ENCODE data around the gene RAB7A.
"Not testable (repeated sequence)": the region's sequence is repeated elsewhere in the genome, so short reads cannot be mapped to it uniquely, and the experiment has no call there.

RAB7A gene

DNA sequence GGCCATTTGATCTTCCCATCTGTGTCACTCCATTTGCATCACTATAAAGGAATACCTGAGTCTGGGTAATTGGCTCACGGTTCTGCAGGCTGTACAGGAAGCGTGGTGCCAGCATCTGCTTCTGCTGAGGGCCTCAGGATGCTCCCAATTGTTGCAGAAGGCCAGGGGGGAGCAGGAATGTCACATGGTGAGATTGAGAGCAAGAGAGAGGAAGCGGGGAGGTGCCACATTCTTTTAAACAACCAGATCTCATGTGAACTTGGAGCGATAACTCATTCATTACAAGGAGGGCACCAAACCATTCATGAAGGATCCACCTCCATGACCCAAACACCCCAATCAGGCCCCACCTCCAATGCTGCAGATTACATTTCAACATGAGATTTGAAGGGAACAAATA, 13.1 kb upstream of the RAB7A start:
- no peak for DNase-seq

DNA sequence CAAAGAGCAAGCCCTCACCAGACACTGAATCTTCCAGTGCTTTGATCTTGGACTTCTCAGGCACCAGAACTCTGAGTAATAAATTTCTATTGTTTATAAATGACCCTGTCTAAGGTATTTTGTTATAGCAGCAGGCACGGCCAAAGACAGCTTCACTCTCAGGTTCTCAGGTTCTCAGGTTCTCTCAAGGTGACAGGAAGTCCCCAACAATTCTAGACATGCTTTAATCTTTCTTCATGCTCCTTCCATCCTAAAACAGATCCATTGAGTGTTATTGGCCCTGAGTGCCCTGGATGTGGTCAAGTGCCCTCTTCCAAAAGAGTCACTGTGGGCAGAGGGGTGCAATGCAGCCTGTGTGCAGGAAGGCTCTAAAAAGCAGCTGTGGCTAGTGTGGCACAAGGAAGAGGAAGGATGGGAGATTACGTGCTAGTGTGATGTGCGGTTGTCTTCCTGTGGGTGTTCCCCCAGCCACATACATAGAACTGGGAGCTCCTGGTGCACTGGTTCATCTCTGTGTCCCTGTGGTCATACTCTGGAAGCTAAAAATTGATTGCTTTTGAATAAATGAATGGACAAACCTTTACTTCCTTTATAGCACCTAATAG, 11.0 kb upstream of the RAB7A start:
- DNase-seq = no peak

DNA sequence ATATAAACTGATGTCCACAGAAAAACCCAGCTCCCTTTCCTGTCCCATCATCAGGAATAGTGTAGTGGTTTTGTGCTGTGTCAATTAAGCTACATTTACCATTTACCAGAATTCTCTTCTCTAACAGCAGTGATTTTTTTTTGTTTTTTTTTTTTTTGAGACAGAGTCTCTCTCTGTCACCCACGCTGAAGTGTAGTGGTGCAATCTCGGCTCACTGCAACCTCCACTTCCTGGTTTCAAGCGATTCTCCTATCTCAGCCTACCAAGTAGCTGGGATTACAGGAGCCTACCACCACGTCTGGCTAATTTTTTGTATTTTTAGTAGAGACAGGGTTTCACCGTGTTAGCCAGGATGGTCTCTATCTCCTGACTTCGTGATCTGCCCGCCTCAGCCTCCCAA, 7.1 kb upstream of the RAB7A start:
- DNase-seq = not testable (repeated sequence)

DNA sequence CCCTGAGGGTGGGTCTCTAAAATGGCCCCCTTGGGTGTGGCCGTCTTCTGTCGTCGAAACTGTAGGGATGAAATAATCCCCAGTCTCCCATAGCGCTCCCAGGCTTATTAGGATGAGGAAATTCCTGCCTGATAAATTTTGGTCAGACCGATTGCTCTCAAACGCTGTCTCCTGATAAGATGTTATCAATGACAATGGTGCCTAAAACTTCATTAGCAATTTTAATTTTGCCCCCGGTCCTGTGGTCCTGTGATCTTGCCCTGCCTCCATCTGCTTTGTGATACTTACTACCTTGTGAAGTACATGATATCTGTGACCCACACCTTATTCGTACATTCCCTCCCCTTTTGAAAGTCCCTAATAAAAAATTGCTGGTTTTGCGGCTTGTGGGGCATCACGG, 5.1 kb upstream of the RAB7A start:
- no peak for DNase-seq

DNA sequence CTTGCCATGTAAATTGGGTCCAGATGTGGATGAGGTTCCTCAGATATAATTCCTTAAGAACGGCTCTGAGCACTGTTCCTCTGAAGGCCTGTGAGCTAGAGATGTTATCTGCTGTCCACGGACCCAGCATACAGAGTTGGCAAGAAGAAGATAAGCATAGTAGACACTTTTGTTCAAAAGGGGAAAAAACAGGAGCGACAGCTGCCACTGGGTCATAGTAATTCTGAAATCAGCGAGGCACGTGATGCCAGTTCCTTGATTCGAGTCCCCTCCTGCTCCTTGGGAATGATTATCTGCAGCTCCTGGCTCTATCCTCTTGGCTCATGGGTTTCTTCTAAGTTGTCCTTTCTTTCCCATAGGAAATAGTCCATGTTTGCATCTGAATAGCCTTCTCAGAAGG, 2.5 kb upstream of the RAB7A start:
- DNase-seq = no peak

DNA sequence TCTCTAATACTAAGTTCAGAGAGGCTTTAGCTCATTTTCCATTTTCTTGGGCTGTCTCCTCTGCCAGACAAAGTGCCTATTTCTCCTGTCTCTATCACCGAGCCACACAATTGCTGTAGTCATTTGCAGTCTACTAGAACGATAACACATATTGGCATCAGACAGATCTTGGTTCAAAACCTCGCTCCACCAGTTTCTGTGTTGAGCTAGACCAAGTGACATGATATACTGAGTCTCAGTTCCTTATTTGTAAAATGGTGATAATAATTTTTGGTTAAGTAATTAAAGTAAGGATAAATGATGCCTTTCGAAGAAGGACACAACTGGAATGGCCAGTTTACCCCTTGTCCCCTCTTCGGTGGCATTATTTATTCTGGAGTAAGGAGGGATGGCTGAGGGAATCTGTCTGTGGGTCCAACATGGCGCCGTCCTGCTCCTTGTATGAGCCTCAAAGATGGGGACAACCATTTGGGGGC, 398 bp upstream of the RAB7A start:
- DNase-seq = no peak

DNA sequence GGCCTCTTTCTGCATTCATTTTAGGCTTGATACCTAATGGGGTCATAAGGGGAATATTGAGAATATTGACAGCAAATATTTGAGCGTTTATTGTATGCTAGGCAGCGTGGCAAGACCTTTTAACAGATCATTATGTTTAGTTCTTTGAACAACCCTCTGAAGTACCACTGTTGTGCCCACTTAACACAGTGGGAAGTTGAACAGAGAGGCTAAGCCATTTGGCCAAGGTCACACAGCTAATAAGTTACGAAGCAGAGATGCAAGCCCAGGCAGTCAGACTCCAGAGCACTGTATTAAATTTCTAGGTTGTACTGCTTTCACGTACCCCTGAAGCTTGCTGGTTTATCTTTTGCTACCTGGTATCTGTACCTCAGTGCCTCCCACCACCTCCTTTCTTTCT, 1.1 kb downstream of the RAB7A start:
- no peak for DNase-seq

DNA sequence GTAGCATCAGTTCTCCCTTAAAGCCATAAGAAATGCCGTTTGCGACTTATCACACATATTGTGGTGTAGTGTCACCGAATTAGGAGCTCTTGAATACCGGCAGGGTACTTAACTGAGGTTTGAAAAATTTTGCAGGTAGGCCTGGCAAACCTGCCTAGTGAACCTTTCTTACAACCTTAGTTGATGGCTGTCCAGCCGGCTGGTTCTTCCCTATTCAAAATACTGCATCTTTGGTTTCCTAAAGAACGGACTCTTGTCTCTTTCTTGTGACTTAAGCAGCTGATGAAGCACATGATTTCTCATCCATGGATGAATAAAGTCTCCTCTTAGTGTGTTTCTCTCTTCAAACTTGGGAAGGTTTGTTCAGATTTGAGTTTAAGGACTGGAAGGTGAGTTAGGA, 1.5 kb downstream of the RAB7A start:
- no peak for DNase-seq

DNA sequence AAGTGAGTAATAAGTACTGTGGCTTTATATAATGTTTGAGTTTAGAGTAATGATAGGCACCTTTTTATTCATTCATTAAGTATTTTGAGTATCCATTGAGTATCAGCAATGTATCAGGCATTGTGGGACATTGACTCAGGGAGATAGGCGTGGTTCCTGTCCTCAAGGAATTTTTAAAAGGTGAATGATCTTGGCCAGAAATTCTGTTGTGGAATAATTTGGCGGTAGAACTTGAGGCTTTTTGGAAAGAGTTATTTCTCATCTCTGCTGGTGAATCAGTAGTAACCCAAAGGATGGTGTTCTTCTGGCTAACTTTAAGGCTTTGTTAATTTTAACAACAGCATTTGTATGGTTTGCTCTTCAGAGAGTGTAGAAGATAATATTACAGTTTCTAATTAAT, 2.0 kb downstream of the RAB7A start:
- DNase-seq = no peak

DNA sequence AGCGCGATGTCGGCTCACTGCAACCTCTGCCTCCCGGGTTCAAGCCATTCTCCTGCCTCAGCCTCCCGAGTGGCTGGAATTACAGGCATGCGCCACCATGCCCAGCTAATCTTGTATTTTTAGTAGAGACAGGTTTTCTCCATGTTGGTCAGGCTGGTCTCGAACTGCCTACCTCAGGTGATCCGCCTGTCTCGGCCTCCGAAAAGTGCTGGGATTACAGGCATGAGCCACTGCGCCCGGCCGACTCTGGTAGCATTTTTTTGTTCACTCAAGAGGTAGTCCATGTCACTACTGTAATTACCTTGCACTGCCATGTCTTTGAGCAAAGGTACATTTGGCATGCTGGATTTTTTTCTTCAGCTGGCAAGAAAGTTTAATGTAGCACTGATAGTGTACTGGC, 2.5 kb downstream of the RAB7A start:
- not testable (repeated sequence) for DNase-seq

DNA sequence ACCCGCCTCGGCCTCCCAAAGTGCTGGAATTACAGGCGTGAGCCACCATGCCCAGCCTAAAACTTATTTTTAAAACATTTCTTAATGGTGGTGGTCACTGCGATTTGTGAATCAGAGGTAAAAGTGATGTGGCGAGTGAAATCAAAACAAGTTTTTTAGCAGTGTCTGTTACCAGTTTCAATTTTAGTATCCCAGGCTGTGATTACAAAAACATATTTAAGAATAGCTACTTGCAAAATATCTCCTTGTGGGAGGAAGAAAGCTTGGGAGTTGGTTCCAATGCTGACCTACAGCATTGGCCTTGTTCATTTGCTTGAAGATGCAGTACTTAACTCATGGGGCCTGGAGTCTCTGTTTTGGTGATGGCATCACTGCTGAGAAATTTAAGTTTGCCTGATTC, 4.5 kb downstream of the RAB7A start:
- no peak for DNase-seq

DNA sequence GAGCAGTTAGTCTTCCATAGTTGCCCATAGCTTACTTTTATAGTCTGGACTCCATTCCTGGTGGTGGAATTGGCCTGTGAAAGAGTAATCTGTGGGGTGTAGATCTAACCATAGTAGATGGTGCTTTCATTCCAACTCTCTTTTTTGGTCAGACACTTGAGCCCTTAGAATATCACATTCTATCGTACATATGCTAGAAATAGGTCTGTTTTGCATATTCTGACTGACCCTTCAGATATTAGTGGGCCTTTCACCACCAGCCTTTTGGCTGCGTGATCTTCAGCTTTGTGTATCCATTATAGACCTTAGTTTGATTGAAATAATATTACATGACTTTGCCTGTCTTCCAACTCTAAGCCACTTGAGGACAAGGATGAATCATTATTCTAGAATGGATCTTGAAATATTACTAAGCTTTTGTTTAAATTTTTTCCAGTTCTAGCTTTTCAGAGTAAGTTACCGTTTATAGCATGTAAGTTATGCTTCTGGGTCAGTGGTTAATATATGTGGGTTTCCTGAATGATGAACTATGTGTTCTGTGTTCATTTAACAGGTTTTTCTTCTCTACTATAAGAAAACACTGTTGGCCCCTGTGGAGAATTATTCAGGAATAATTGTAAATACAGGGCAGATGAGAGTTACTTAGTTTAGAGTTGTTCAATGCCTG, 8.7 kb downstream of the RAB7A start:
- DNase-seq = no peak

DNA sequence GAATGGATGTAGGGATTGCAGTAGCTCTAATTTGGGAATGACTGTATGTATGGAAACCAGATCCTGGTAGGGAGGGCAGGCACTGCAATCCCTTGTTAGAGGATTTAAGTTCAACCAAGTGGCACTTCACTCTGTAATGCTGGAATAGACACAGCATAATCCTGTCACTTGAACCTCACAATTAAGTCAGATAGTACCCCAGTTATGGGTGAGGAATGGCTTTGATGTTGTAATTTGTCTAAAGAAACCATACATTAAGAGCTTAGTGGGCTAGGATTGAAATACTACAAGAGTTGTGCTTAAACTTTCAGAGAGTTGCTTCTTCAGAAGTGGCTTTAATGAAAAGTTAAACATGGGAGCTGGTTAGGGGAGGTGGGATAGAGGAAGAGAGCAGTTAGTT, 9.3 kb downstream of the RAB7A start:
- DNase-seq = no peak

DNA sequence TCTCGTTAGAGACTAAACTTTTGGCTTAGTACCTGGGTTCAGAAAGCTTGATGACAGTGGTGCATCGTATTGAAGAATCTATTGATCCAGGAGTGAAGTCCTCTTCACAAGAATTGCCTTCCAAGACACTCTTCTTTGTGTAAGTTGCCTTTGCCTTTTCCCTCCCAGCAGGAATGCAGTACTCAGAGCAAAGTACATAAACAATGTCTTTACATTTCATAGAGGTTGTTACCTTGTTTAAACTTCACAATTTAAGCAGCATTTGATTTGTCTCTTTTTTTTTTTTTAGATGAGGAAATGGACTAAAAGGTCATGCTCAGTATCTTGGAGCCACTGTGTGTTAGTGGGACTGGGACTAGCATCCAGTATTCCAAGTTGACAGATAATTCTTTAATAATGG, 9.9 kb downstream of the RAB7A start:
- DNase-seq = no peak

DNA sequence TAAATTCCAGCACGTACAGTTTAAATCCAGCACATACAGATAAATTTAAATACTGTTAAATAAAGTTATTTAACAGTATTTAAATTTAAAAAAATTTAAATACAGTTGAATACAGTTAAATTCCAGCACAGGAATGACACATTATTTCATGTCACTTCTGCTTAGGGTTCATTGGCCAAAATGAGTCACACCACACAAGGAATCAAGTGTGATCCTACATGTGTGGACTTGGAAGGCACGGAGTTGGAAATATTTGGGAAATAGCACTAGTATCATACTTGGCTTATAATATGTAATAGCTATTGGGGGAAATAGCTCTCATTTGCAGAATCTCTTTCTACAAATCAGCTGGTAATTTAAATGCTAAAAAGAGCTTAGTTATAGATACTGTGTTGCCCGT, 10.6 kb downstream of the RAB7A start:
- DNase-seq = no peak

DNA sequence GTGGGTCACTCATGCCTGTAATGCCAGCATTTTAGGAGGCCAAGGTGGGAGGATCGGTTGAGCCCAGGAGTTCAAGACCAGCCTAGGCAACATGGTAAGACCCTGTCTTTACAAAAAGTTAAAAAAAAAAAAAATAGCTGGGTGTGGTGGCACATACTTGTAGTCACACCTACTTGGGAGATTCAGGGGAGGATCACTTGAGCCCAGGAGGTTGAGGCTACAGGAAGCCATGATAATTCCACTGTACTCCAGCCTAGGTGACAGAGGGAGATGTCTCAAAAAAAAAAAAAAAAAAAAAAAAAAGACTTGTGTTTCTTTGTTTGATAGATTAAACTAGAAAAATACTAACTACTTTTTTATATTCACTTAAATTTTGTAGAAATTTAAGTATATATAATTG, 14.6 kb downstream of the RAB7A start:
- DNase-seq = no peak

DNA sequence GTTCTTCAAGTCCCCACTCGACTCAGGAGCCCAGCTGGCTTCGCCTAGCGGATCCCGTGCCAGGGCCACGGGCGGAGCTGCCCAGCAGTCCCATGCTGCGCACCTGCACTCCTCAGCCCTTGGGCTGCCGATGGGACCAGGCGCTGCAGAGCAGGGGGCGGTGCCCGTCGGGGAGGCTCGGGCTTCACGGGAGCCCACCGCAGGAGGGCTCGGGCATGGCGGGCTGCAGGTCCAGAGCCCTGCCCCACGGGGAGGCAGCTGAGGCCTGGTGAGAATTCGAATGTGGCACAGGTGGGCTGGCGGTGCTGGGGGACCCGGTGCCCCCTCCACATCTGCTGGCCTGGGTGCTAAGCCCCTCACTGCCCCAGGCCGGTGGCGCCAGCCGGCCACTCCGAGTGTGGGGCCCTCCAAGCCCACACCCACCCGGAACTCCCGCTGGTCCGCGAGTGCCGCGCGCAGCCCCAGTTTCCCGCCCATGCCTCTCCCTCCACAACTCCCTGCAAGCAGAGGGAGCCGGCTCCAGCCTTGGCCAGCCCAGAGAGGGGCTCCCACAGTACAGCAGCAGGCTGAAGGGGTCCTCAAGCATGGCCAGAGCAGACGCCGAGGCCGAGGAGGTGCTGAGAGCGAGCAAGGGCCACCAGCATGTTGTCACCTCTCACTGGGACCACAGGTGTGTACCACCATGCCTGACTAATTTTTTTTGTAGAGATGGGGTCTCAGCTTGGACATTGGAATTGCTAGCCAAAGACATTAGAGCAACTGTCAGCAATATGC, 17.0 kb downstream of the RAB7A start:
- DNase-seq = no peak

DNA sequence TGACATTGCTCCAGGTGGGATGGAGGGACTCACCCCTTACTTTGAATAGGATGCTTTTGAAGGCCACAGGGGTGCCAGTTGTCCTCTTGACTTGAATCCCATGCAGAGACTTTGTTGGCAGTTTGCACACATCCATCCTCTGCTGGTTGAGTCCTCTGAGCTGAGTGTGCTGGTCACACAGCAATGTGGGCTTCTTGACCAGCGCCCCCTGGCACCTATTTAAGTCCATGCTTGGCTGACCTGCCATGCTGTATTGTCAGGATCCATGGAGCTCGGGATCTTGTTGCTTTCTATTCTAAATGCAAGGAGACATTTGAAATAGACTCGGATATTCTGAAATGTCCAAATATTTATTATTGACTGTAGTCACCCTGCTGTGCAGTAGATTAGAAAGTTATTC, 19.8 kb downstream of the RAB7A start:
- DNase-seq = no peak

DNA sequence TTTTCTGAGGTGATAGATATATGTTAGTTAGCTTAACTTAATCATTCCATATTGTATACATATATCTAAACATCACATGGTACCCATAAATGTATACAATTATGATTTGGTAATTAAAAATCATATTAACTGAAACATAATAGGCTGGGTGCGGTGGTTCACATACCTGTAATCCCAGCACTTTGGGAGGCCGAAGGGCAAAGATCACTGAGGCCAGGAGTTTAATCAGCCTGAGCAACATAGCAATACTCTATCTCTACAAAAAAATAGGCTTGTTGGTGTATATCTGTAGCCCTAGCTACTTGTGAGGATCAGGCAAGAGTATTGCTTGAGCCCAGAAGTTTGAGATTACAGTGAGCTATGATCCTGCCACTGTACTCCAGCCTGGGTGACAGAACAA, 20.9 kb downstream of the RAB7A start:
- no peak for DNase-seq

DNA sequence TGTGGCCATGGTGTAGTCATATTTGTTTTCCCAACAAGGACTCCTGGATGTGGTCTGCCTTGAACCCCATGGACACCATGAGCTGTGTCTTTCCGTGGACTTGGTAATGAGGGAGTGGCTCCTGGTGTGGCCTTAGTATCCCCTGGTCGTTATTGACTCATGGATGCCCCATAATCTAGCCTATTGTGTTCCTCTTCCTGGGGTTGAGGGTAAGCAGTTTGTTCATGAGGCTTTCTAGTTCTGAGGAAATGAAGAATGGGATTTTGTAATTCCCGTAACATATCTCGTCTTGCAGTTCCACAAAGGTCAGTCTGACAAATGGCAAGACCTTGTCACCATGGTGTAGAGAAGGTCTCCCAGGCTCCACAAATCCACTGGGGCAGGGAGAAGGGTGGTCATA, 22.6 kb downstream of the RAB7A start:
- no peak for DNase-seq

DNA sequence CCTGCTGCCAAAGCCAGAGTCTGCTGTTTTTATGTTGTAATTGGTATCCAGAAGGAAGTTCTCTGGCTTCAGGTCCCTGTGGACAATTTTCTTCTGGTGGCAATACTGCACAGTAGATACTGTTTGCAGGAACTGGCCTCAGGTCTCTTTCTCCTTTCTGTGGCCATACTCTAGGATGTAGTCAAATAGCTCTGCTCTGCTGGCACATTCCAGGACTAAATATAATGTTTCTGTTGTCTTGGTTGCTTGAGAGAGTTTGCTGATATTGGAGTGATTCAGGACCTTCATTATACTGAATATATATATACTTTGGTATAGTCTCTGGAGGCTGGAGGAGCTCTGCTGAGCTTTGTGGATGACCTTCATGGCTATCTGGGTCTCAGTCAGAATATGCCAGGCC, 23.1 kb downstream of the RAB7A start:
- no peak for DNase-seq

DNA sequence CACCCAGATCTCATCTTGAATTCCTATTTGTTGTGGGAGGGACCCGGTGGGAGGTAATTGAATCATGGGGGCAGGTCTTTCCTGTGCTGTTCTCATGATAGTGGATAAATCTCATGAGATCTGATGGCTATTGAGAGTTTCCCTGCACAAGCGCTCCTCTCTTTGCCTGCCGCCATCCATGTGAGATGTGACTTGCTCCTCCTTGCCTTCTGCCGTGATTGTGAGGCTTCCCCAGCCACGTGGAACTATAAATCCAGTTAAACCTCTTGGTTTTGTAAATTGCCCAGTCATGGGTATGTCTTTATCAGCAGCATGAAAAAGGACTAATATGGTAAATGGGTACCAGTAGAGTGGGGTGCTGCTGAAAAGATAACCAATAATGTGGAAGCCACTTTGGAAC, 23.6 kb downstream of the RAB7A start:
- not testable (repeated sequence) for DNase-seq

DNA sequence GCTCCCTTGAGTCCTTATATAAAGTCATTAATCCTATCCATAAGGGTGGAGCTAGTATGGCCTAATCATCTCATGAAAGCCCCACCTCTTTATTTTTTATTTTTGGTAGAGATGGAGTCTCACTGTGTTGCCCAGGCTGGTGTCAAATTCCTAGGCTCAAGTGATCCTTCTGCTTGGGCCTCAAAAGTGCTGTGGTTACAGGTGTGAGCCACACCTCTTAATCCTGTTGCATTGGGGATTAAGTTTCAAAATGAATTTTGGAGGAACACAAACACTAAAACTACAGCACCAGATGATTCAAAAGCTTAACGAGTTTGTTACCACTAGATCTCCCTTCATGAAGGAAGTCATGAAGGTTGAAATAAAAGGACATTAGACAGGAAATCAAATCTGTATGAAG, 27.7 kb downstream of the RAB7A start:
- no peak for DNase-seq

DNA sequence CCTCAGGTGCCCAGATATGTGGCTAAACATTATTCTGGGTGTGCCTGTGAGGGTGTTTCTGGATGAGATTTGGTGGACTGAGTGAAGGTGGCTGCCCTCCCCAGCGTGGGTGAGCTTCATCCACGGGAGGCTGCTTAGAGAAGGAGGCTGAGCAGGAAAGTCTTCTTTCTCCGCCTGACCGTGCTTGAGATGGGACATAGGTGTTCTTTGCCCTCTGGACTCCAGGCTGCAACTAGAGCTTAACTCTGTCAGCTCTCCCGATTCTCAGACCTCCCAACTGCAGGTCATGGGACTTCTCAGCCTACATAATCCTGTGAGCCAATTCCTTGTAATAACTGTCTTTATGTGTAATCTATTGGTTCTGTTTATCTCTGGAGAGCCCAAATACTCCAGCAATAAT, 34.1 kb downstream of the RAB7A start:
- DNase-seq = no peak
